ENCODE data around the gene DIS3L2. TPM values are rescaled to one million over a fixed set of nuclear protein-coding genes. Genes with fewer than 3 reads are reported as not detected.

The DIS3L2 gene
- total RNA-seq, 4 donors from 2014 or later = 12.8 to 27.3 (median 16.8) TPM

DNA sequence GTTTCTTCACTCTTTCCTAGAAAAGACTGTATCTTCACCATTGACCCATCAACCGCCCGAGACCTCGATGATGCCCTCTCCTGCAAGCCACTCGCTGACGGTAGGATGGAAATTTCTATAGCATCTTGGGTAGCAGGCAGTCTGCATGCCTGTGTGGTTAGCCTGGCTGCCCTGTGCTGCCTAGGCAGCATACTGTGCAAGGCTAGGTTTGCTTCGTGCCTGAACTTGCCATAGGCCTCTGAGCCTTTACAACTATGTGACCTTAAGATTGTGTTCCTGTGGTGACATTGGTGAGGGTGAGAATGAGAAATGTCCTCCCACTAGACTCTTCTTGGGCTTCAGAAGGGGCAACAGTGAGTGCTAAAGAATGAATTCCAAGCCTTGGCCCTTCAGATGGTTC is 248.8 kb downstream of the DIS3L2 start:
- Histone ChIP-seq H3K4me1 (peaks cover 10% of the 10 kb centered on the region in 2 donors), H3K4me3 (no peak overlapping the region), H3K27ac (no peak overlapping the region), H3K36me3 (peaks cover 0 to 7% of the 10 kb centered on the region in 2 donors), H3K9me3 (no peaks in the 10 kb centered on the region), H3K27me3 (no peaks in the 10 kb centered on the region)
- intact Hi-C loops (cut with DNase I; ENCODE audit: low total_unique reads) = no loop called here
- no peak for TF ChIP-seq POLR2A (IDR thresholded peaks at IDR 0.05)
- TF ChIP-seq, protein P1, sequence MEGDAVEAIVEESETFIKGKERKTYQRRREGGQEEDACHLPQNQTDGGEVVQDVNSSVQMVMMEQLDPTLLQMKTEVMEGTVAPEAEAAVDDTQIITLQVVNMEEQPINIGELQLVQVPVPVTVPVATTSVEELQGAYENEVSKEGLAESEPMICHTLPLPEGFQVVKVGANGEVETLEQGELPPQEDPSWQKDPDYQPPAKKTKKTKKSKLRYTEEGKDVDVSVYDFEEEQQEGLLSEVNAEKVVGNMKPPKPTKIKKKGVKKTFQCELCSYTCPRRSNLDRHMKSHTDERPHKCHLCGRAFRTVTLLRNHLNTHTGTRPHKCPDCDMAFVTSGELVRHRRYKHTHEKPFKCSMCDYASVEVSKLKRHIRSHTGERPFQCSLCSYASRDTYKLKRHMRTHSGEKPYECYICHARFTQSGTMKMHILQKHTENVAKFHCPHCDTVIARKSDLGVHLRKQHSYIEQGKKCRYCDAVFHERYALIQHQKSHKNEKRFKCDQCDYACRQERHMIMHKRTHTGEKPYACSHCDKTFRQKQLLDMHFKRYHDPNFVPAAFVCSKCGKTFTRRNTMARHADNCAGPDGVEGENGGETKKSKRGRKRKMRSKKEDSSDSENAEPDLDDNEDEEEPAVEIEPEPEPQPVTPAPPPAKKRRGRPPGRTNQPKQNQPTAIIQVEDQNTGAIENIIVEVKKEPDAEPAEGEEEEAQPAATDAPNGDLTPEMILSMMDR (IDR thresholded peaks at IDR 0.05 in 4 of 5, conservative IDR thresholded peaks at IDR 0.05 in 1 of 5) = no peak
- in situ Hi-C loops (cut with MboI; ENCODE audit: low sequenced_read_pairs in 4 of 4) = no loop called here
- ATAC-seq (no peak), DNase-seq (no peak)

DNA sequence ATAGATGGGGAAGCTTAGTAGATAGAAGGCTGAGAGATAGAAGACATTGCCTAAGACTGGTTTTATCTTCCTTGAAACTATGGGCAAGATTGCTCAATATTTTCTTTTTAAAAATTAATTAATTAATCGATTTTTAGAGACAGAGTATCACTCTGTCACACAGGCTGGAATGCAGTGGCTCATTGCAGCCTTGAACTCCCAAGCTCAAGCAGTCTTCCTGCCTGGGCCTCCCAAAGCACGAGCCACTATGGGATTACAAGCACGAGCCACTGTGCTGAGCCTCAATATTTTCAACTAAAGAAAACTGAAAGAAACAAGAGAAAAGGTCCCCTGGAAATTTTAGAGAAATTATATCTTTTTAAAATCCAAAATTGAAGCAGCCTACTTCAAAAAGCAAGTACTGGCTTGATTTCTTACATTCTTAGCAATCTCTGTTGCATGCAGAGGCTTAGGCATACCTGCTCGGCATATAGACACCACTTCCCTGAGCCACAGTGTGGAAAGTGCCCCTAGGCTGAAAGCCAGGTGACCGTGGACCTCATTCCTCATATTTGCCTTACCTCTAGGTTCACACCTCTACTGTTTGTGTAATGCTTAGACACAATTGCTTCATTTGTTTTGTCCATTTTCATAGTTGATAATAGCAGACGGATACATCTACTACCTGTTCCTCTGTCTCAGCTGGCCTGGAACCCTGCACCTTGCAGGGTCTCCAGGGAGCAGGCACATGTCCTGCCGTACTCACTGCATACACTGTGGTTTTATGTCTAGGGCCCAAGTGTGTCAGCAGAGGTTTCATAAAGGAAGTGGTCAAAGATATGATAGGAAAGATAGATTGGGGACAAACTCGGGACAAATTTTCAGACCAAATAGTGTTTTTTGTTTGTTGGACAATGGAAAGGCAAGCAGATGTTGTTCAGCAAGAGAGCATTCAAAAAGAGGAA is 250.5 kb downstream of the DIS3L2 start:
- H3K36me3 ChIP-seq = peaks cover 0 to 7% of the 10 kb centered on the region in 2 donors
- ATAC-seq = no peak

GRCh38 chr2:232213176-232213575 is 251.7 kb downstream of the DIS3L2 start:
- H3K4me3 ChIP-seq = no peak overlapping the region
- intact Hi-C loops (cut with DNase I; ENCODE audit: low total_unique reads) (no loop called here), in situ Hi-C loops (cut with MboI; ENCODE audit: low sequenced_read_pairs in 4 of 4) (no loop called here)
- H3K27ac ChIP-seq = no peak overlapping the region
- peaks cover 3 to 9% of the 10 kb centered on the region in 2 donors for H3K4me1 ChIP-seq
- DNase-seq (no peak), ATAC-seq (no peak)
- peaks cover 0 to 7% of the 10 kb centered on the region in 2 donors for H3K36me3 ChIP-seq
- H3K27me3 ChIP-seq = no peaks in the 10 kb centered on the region
- TF ChIP-seq POLR2A (IDR thresholded peaks at IDR 0.05) = no peak
- TF ChIP-seq, protein P1 (IDR thresholded peaks at IDR 0.05 in 4 of 5, conservative IDR thresholded peaks at IDR 0.05 in 1 of 5) = no peak
- no peaks in the 10 kb centered on the region for H3K9me3 ChIP-seq

More for the DNA sequence above, 250.5 kb downstream of the DIS3L2 start:
- in situ Hi-C loops (cut with MboI; ENCODE audit: low sequenced_read_pairs in 4 of 4) (no loop called here), intact Hi-C loops (cut with DNase I; ENCODE audit: low total_unique reads) (no loop called here)
- Histone ChIP-seq H3K27me3 (no peaks in the 10 kb centered on the region), H3K4me3 (no peak overlapping the region), H3K4me1 (peaks cover 8 to 9% of the 10 kb centered on the region in 2 donors), H3K9me3 (no peaks in the 10 kb centered on the region), H3K27ac (no peak overlapping the region)
- no peak for TF ChIP-seq POLR2A (IDR thresholded peaks at IDR 0.05)
- TF ChIP-seq, protein P1 (IDR thresholded peaks at IDR 0.05 in 4 of 5, conservative IDR thresholded peaks at IDR 0.05 in 1 of 5) = no peak
- no peak for DNase-seq

GRCh38 chr2:232214053-232214452 is 252.5 kb downstream of the DIS3L2 start:
- ATAC-seq = no peak
- no peaks in the 10 kb centered on the region for H3K27me3 ChIP-seq
- no peaks in the 10 kb centered on the region for H3K9me3 ChIP-seq
- H3K4me3 ChIP-seq = no peak overlapping the region
- in situ Hi-C loops (cut with MboI; ENCODE audit: low sequenced_read_pairs in 4 of 4) = no loop called here
- intact Hi-C loops (cut with DNase I; ENCODE audit: low total_unique reads) = no loop called here
- TF ChIP-seq, protein P1 (IDR thresholded peaks at IDR 0.05 in 4 of 5, conservative IDR thresholded peaks at IDR 0.05 in 1 of 5) = no peak
- no peak for TF ChIP-seq POLR2A (IDR thresholded peaks at IDR 0.05)
- H3K4me1 ChIP-seq = peaks cover 3 to 9% of the 10 kb centered on the region in 2 donors
- DNase-seq = no peak
- H3K36me3 ChIP-seq = peaks cover 0 to 7% of the 10 kb centered on the region in 2 donors
- H3K27ac ChIP-seq = no peak overlapping the region

Data from gastrocnemius medialis (tissue), 4 donors.